K562 (cell line): ENCODE data around the gene PHYKPL.

ENCODE experiments used
- CTCF ChIP-seq, 3 experiments: IDR thresholded peaks in 2 of 3; conservative IDR thresholded peaks in 1 of 3; 2 replicates each; pipeline ENCODE4 v1.5.1; 2011 to 2012; ENCODE audit warnings: low read length in 3 of 3, mild to moderate bottlenecking in 3 of 3, control low read depth in 2 of 3, improper control_type of control experiment in 1 of 3, inconsistent platforms in 1 of 3, low read depth in 1 of 3, mixed read lengths in 1 of 3, moderate library complexity in 1 of 3; ENCODE audit not compliant: insufficient read depth in 2 of 3
- ETS2 ChIP-seq: IDR thresholded peaks from 2 replicates; pipeline ENCODE4 v1.6.1; 2016; ENCODE audit warnings: borderline replicate concordance, missing genetic modification characterization, mild to moderate bottlenecking, moderate library complexity, missing compliant biosample characterization; ENCODE audit not compliant: poor library complexity, severe bottlenecking
- FOXA1 ChIP-seq: fragments of 450-650 bp; IDR thresholded peaks from 2 replicates; pipeline ENCODE4 v1.6.1; 2016; ENCODE audit warnings: mild to moderate bottlenecking, borderline replicate concordance
- FOXP4 ChIP-seq: sonication (generic); formaldehyde crosslinking; IDR thresholded peaks from 2 replicates; pipeline ENCODE4 v1.8.0; 2022; ENCODE audit warnings: mild to moderate bottlenecking, missing genetic modification reagents, borderline replicate concordance
- NFIC ChIP-seq: fragments of 450-650 bp; IDR thresholded peaks from 2 replicates; pipeline ENCODE4 v1.6.1; 2017; ENCODE audit warnings: mild to moderate bottlenecking, inconsistent platforms
- NR2C2 ChIP-seq, 2 experiments: fragments of 200-800 bp in 1 of 2; sonication (Bioruptor generic) in 1 of 2; sonication (generic) in 1 of 2; formaldehyde crosslinking in 1 of 2; IDR thresholded peaks; 2 replicates each; pipeline versions ENCODE4 v1.6.1 to v1.8.0; 2016 to 2022; ENCODE audit warnings: mild to moderate bottlenecking in 1 of 2, missing compliant biosample characterization in 1 of 2, missing genetic modification characterization in 1 of 2, missing genetic modification reagents in 1 of 2
- POLR2AphosphoS5 ChIP-seq: IDR thresholded peaks from 2 replicates; pipeline ENCODE4 v1.6.1; 2011; ENCODE audit warnings: mild to moderate bottlenecking, low read depth, low read length, moderate library complexity; ENCODE audit not compliant: control insufficient read depth, insufficient read depth
- RAD51 ChIP-seq: fragments of 450-650 bp; IDR thresholded peaks from 2 replicates; pipeline ENCODE4 v1.7.1; 2016; ENCODE audit warnings: low read depth, mild to moderate bottlenecking, borderline replicate concordance
- STAT5B ChIP-seq: fragments of 250-450 bp; sonication (Bioruptor Pico); IDR thresholded peaks from 2 replicates; pipeline ENCODE4 v1.8.0; 2021; ENCODE audit warnings: mild to moderate bottlenecking, inconsistent platforms
- TCF7L2 ChIP-seq: fragments of 150-350 bp; IDR thresholded peaks from 2 replicates; pipeline ENCODE4 v1.6.1; 2016; ENCODE audit warnings: low read depth, mild to moderate bottlenecking, low read length, moderate library complexity
- TEAD4 ChIP-seq, 2 experiments: sonication (generic) in 1 of 2; formaldehyde crosslinking in 1 of 2; IDR thresholded peaks; 2 replicates each; pipeline versions ENCODE4 v1.6.1 to v1.8.0; 2012 to 2022; ENCODE audit warnings: borderline replicate concordance in 1 of 2, inconsistent platforms in 1 of 2, low read length in 1 of 2, mild to moderate bottlenecking in 1 of 2, missing genetic modification reagents in 1 of 2
- UBTF ChIP-seq, 2 experiments: IDR thresholded peaks; 2 replicates each; pipeline ENCODE4 v1.6.1; 2012; ENCODE audit warnings: improper control_type of control experiment in 2 of 2, low read depth in 2 of 2, low read length in 2 of 2, borderline replicate concordance in 1 of 2
- ZNF140 ChIP-seq: fragments of 250-450 bp; sonication (Bioruptor Pico); IDR thresholded peaks from 2 replicates; pipeline ENCODE4 v1.8.0; 2021; ENCODE audit warnings: moderate library complexity, mild to moderate bottlenecking, inconsistent platforms

GRCh38 chr5:178193251-178193809 is 39.3 kb downstream of the PHYKPL start:
- no peak for TF ChIP-seq FOXA1
- no peak for TF ChIP-seq CTCF (IDR thresholded peaks at IDR 0.05 in 2 of 3, conservative IDR thresholded peaks at IDR 0.05 in 1 of 3; ENCODE audit: insufficient read depth in 2 of 3, low read depth in 1 of 3, low read length in 3 of 3)
- TF ChIP-seq NR2C2 (CRISPR knock-in tag; IDR thresholded peaks at IDR 0.05): no peak
- no peak for TF ChIP-seq NR2C2 (tag; IDR thresholded peaks at IDR 0.05)
- TF ChIP-seq STAT5B: no peak
- no peak for TF ChIP-seq POLR2AphosphoS5
- no peak for TF ChIP-seq TEAD4 (IDR thresholded peaks at IDR 0.05; ENCODE audit: low read length)
- no peak for TF ChIP-seq TEAD4 (CRISPR knock-in tag; IDR thresholded peaks at IDR 0.05; ENCODE audit: borderline replicate concordance)
- no peak for TF ChIP-seq NFIC
- no peak for TF ChIP-seq TCF7L2
- no peak for TF ChIP-seq ZNF140
- no peak for TF ChIP-seq FOXP4
- TF ChIP-seq RAD51: no peak
- no peak for TF ChIP-seq UBTF (IDR thresholded peaks at IDR 0.05; ENCODE audit: borderline replicate concordance in 1 of 2, low read depth in 2 of 2, low read length in 2 of 2)
- no peak for TF ChIP-seq ETS2 (tag)
